IPS-NIHi7 (cell line): ENCODE results near the gene THADA.
"Not testable (repeated sequence)": the region's sequence is repeated elsewhere in the genome, so short reads cannot be mapped to it uniquely, and the experiment has no call there.

ENCODE experiments used
- DNase-seq: peaks from one replicate; pipeline ENCODE4 v3.0.0; 2012; ENCODE audit warnings: mixed read lengths; ENCODE audit errors: extremely low spot score

Gene THADA

DNA sequence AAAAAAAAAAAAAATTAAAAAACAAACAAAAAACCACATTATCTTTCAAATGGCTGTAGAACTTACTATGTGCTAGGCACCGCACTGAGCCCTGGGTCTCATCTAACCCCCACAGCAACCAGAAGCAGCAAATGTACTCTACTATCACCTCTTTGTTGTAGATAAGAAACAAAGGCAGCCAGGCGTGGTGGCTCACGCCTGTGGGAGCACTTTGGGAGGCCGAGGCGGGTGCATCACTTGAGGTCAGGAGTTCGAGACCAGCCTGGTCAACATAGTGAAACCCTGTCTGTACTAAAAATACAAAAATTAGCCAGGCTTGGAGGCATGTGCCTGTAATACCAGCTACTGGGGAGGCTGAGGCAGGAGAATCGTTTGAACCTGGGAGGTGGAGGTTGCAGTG lies 406.0 kb downstream of the THADA start:
- not testable (repeated sequence) for DNase-seq

DNA sequence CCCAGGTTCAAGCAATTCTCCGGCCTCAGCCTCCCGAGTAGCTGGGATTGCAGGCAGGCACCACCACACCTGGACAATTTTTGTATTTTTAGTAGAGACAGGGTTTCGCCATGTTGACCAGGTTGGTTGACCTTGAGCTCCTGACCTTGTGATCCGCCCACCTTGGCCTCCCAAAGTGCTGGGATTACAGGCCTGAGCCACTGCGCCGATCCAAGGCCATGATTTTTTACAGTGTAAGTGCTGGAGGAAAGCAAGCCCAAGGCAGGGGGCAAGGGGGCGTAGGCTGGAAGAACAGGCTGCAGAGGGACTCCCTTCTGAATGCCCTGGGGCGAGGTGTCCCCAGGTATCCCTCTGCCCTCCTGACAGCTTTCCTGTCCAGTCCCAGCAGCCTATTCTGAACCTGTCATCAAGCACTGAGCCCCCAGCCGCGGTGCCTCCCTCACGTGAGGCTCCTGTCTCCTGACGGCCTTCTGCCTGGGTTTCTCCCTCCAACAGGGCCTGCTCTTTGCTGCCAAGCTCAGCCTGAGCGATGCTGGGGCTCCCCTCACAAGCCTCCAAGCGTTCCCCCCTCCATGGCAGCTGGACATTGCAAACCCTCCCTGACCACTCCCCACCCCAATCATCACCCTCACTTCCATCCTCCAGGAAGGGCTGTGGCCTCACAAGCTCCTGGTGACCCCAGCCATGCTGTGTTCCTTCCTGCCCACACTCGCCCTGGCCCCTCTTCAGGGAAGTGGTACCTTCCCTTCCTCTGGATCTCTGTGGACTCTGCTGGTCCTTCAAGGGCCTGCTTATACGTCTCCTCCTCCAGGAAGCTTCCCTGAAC lies 407.1 kb downstream of the THADA start:
- no peak for DNase-seq

DNA sequence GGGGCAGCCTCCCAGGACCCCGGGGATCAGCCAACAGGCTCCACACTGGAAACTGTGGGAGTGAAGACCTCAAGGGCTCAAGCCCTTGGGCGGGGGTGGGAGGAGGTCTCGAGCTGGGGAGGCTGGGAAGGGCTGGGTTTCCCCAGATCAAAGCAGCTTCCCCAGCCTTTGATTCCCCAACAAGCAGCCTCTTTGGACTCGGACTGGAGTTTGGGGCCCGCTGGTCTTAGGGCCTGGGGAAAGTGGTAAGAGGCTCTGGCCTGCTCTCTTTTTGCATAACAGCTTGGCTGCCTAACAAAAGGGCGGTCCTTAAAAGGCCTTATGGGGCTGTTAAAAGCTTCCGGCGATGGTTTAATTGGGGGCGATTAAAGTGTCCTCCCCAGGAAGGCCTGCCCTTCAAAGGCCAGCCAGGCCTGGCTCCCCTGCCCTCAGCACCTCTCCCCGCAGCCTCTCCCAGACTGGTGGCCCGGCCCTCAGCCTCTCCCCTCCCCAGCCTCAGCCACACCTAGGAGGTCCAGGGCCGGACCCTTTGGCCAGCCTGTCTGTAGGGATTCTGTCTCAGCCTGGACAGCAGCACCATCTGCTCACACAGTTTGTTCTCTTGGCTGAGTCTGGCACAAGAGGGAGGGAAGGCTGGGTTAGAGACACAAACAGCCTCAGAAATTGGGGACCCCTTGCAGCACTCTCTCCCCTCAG lies 409.0 kb downstream of the THADA start:
- no peak for DNase-seq

DNA sequence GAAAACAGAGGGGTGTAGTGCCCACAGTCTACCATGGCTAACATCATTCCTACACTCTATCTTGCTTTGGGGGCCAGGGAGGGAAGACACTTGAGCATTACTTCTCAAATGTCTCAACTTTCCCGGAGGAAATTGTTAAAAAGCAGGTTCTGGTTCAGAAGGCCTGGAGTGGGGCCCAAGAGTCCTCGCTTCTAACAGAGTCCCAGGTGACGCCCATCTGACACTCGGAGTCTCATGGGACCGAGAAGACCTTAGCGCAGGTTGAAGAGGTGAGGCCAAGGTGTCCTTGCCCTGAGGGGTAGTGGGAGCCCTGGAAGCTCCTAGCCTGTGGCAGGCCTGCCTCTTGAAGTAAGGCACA lies 409.5 kb downstream of the THADA start:
- DNase-seq, result no peak

DNA sequence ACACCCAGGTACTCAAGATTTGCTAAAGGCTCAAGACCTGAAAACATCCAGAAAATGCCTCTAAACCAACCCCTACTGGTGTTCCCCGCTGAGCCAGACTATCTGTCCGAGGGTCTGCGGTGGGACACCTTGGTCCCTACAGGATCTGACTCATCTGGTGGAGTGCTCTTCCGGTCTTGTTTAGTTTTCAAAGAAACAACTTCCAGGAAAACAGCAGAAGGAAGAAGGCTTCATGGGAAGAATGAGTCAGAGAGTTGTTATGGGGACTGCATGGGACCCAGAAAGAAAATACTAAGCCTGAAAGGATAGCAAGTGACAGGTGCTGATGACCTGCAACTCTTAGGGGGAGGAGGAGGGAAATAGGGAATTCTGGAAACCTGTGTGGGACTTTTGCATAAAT lies 410.7 kb downstream of the THADA start:
- DNase-seq, result no peak

DNA sequence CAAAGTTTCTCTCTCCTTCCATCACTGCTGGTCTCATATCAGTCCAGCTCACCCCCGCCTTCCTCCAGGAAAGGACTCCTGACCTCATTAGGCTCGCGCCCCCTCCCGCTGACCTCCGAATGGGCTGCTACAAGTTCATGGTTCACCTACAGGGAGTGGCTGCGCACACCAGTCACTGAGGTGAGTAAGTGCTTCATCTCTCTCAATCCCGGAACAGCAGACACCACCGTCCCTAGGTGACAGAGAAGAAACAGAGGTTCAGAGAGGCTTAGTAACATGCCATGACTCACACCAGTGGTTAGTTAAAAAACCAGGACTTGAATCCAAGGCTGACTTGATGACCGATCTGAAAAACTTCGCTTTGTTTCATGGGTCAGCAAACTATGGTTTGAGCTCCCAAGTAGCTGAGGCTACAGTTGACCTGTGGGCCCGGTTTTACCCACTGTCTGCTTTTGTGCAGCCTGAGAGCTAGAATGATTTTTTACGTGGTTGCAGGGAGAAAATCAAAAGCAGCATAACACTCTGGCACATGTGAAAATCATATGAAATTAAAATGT lies 411.4 kb downstream of the THADA start:
- no peak for DNase-seq

DNA sequence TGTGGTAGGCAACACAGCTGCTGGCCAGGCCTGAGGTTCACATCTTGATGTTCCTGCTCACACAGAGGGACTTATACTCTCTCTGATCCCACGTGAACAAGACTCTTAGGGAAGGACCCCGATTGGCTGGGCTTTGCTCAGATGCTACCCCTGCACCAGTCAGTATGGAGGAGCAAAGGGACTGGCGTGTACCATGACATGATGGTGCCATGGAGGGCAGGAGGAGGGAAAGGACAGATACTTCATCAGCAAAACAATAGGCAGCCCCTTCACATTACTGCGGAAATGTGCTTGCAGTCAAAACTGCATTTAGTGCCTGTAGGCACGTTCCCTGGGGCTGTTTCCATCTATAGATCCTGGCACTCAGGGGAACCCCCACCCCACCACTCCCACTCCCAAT lies 412.1 kb downstream of the THADA start:
- DNase-seq, result no peak

DNA sequence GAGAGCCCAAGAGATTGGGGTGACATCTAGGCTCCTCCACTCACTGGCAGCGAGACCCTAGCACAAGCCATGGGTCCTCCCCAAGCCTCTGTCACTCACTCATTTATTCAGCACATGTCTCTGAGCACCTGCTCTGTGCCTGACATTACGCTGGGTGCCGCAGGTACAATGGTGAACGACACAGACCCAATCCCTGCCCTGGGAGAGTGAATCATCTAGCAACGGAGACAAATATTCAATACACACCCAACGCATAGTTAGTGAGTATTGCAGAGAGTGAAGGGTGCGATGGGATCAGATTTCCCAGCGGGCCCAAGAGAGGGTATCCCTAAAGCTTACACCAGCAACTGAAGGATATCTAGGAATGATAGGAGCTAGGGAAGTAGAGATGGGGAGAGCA lies 414.9 kb downstream of the THADA start:
- no peak for DNase-seq
